GM18511 (cell line): ENCODE measurements around the gene ZNF646.
"Not testable (repeated sequence)": the region's sequence is repeated elsewhere in the genome, so short reads cannot be mapped to it uniquely, and the experiment has no call there.

ENCODE experiments used
- ATAC-seq: cut with Tn5 transposase; IDR thresholded peaks from one replicate; pipeline ENCODE4 v1.9.1; 2021; ENCODE audit warnings: mild to moderate bottlenecking, moderate library complexity; ENCODE audit not compliant: unreplicated experiment

Gene ZNF646

GRCh38 chr16:31083081-31083480 lies 8.9 kb downstream of the ZNF646 start:
- no peak for ATAC-seq

GRCh38 chr16:31083556-31083955 lies 9.3 kb downstream of the ZNF646 start:
- no peak for ATAC-seq

GRCh38 chr16:31083981-31084380 lies 9.8 kb downstream of the ZNF646 start:
- no peak for ATAC-seq

- no peak for ATAC-seq
These were observed 10.5 kb downstream of the ZNF646 start for GRCh38 chr16:31084584-31085302.

- ATAC-seq = no peak
These were observed 11.2 kb downstream of the ZNF646 start for GRCh38 chr16:31085411-31085810.

- no peak for ATAC-seq
These were observed 11.8 kb downstream of the ZNF646 start for GRCh38 chr16:31085873-31086628.

- no peak for ATAC-seq
These were observed 12.3 kb downstream of the ZNF646 start for GRCh38 chr16:31086629-31086906.

GRCh38 chr16:31087481-31087880 lies 13.3 kb downstream of the ZNF646 start:
- no peak for ATAC-seq

GRCh38 chr16:31087971-31088370 lies 13.7 kb downstream of the ZNF646 start:
- ATAC-seq = no peak

- ATAC-seq = no peak
These were observed 14.4 kb downstream of the ZNF646 start, which contains the start of gene PRSS53 for GRCh38 chr16:31088459-31089183. TSS of gene PRSS53 (minus strand) at chr16:31088943. CDS start at chr16:31088809, 134 bp downstream.

GRCh38 chr16:31089199-31089598 lies 15.0 kb downstream of the ZNF646 start:
- ATAC-seq = no peak

GRCh38 chr16:31090540-31090939 lies 16.3 kb downstream of the ZNF646 start:
- ATAC-seq = no peak

GRCh38 chr16:31092330-31092729 lies 18.1 kb downstream of the ZNF646 start:
- no peak for ATAC-seq

- no peak for ATAC-seq
These were observed 19.0 kb downstream of the ZNF646 start for GRCh38 chr16:31093132-31093703.

GRCh38 chr16:31094088-31094423 lies 19.8 kb downstream of the ZNF646 start:
- peak; percentile 2 for ATAC-seq

GRCh38 chr16:31094424-31095120 lies 20.4 kb downstream of the ZNF646 start, which contains the start of gene VKORC1:
TSS of gene VKORC1 (minus strand) at chr16:31094797. CDS start at chr16:31094729, 68 bp downstream.
- peak; percentile 84 for ATAC-seq

- ATAC-seq = no peak
These were observed 25.8 kb downstream of the ZNF646 start for GRCh38 chr16:31099860-31100638.

- not testable (repeated sequence) for ATAC-seq
These were observed 26.8 kb downstream of the ZNF646 start for GRCh38 chr16:31100876-31101641.

GRCh38 chr16:31105677-31106213 lies 31.5 kb downstream of the ZNF646 start:
- ATAC-seq = no peak
